C4-2B (cell line): ENCODE data around the gene AGBL1.

Experiments
- ZFX ChIP-seq: fragments of 450-650 bp; IDR thresholded peaks from 2 replicates; pipeline ENCODE4 v1.6.1; 2017
- TF ChIP-seq, protein P1 (sequence below): fragments of 450-650 bp; conservative IDR thresholded peaks from 2 replicates; pipeline ENCODE4 v1.5.1; 2017; ENCODE audit warnings: mild to moderate bottlenecking

GRCh38 chr15:86079508-86080266 lies at the start of gene AGBL1:
- TF ChIP-seq, protein P1, sequence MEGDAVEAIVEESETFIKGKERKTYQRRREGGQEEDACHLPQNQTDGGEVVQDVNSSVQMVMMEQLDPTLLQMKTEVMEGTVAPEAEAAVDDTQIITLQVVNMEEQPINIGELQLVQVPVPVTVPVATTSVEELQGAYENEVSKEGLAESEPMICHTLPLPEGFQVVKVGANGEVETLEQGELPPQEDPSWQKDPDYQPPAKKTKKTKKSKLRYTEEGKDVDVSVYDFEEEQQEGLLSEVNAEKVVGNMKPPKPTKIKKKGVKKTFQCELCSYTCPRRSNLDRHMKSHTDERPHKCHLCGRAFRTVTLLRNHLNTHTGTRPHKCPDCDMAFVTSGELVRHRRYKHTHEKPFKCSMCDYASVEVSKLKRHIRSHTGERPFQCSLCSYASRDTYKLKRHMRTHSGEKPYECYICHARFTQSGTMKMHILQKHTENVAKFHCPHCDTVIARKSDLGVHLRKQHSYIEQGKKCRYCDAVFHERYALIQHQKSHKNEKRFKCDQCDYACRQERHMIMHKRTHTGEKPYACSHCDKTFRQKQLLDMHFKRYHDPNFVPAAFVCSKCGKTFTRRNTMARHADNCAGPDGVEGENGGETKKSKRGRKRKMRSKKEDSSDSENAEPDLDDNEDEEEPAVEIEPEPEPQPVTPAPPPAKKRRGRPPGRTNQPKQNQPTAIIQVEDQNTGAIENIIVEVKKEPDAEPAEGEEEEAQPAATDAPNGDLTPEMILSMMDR = no peak
- no peak for TF ChIP-seq ZFX
